ENCODE data around the gene LIPM.
"Not testable (repeated sequence)": the region's sequence is repeated elsewhere in the genome, so short reads cannot be mapped to it uniquely, and the experiment has no call there.

Gene LIPM

DNA sequence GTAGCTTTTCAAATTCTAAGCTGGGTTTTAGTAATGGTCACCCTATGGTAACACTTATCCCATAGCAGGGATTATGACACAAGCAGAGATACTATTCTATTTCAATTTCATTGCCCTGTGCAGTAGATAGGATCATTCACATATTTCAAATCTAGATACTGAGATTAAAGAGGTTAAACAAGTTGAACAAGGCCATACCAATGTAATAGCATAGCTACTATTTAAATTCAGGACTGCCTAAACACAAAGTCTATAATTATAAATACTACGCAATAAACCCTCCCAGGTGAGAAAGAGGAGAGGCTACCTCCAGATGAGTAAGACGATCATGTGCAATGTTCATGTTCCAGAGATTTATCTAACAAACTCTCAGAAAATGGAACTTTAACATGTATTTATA, 1.1 kb downstream of the LIPM start:
- DNase-seq = no peak

DNA sequence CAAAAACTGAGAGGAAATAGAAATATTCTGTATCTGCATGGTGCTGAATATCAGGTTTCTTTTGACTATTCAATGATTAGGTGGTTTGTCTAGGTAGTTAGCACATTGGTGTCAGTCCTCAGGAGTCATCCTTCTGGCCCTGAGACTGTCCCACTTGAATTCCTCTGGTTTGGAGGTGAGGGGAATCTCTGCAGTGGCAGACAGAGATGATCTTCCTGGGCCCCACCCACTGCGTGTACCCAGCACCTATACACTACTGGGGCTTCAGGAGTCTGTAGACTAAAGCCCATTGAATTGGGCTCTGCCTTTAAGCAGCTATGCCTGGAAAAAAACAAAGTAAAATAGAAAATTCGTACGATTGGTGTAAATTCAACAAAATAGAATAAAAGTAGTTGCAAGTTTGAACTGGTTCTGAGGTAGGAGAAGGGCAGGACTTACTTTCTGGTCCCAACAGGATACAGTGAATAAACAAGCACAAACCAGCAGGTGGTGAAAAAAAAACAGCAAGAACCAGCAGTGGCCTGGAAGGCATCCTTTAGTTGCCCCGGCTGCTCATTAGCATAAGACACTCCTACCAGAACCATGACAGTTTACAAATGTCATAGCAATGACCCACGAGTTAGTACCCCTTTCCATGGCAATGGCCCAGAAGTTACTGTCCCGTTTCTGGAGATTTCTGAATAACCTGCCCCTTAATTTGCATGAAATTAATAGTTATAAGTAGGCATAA, 1.7 kb downstream of the LIPM start:
- DNase-seq = no peak

GRCh38 chr10:88805361-88805760, 2.8 kb downstream of the LIPM start:
- DNase-seq = no peak

- no peak for DNase-seq
These were observed 3.4 kb downstream of the LIPM start for GRCh38 chr10:88805924-88806323.

GRCh38 chr10:88809621-88810020, 7.1 kb downstream of the LIPM start:
- DNase-seq = no peak

- peak; percentile 27 for DNase-seq
These were observed 7.8 kb downstream of the LIPM start for GRCh38 chr10:88810196-88810961.

DNA sequence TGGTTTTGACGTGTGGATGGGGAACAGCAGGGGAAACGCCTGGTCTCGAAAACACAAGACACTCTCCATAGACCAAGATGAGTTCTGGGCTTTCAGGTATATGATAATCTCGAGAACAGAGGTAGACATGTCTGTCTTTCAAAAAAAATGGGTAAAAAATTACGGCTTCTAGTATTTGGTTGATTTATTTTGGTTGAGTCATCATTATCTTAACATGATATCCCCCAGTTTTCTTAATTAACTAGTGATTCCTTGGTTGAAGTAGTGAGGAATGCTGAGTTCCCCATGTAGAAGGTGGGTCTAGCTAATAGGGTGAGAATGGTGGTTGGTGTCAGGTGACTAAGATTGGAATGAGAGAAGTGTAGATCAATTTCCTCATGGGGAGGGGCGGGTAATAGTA, 10.7 kb downstream of the LIPM start:
- DNase-seq = no peak

DNA sequence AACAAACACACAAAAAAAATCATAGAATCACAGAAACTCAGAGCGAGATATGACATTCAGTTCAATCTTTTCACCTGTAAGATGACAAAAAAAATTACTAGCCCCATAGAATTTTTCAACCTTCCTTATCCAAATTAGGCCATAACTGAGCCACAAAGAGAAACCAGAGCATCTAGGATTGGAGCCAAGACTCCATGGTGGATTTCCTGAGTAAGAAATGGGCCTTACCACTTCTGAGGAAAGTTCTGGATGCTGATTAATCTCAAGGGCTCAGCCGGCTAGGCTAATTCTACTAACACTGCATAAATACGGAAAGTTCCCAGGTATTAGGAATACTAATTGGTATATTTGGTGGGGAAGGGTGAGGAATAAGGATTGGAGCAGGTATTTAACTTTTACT, 16.8 kb downstream of the LIPM start:
- no peak for DNase-seq

GRCh38 chr10:88820748-88821401, 18.3 kb downstream of the LIPM start:
- DNase-seq = no peak

DNA sequence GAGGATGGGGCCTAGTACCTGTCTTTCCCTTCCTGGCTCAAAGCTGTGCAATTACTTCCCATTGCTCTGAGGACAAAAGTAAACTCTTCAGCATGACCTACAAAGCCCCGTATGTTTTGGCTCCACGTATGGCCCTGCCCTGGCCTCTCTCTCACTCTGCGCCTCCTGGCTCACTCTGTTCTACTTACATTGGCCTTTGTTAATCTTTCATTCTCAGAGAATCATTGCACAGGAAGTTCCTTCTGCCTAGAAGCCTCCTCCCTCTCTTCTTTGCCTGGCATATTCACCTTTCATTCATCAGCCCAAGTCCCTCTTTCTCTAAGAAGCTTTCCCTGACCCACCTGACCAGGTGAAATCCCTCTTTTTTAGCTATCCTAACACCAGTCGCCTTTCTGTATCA, 23.9 kb downstream of the LIPM start:
- no peak for DNase-seq

- DNase-seq = no peak
These were observed 25.1 kb downstream of the LIPM start for GRCh38 chr10:88827671-88828070.

DNA sequence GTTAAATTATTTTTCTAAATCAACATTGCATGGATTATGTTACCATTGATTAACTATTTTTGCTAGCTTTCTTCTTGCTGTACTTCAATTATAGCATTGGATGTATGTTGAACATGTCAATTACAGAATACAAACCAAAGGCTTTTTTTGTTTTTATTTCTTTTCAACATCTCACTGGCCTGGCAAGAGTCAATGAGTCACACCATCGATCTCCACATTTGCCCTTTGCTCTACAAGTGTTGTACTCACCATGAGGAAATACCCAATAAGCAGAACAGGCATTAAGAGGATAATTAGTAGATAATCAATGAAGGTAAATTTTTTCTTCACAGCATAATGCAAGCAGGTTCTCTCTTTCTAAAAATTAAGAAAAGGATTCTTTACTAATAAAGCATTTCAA, 25.8 kb downstream of the LIPM start:
- DNase-seq = no peak

DNA sequence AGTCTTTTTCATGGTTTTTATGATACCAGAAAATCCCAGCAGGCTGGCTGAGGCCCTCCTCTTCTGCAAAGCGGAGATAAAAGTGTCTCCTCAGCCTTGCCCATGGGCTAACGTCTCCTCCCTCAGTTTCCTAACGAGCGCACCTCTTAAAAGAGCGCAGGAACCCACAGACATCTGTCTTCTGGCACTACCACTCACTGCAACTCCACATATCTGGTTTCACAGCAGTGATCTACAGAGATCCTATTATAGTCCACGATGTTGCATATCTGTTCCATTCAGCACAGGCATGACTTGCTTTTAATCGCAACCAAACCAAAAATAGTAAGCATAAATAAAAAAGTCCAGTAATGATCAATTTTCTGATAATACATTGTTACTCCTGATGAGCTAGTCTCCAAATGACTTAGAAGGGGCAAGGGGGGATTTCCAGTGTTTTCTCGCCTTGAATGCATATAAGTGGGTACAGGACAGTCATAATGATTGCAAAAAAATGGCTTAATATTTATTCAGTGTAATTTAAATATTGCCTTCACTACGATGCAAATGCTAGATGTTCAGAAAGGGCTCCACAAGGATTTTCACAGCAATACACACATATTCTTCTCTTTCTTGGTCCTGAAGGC, 28.2 kb downstream of the LIPM start:
- no peak for DNase-seq

DNA sequence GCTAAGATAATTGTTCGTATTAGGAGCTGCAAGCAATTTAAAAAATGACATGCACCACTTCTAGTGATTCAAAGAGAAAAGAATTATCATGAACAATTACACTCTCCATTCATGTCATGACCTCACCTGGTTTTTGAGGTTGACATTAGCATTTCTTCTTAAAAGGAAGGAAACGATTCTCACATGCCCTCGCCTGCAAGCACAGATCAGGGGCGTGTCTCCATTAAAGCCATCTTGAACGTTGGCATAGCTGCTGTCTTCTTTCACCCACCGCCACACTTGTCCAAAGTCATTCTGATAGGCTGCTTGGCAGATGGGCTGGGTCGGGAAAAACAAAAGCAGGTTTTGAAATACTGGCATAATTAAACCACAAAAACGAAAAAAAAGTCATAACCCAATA, 29.2 kb downstream of the LIPM start:
- DNase-seq = peak; percentile 26

- DNase-seq = no peak
These were observed 29.8 kb downstream of the LIPM start for GRCh38 chr10:88832376-88832775.

DNA sequence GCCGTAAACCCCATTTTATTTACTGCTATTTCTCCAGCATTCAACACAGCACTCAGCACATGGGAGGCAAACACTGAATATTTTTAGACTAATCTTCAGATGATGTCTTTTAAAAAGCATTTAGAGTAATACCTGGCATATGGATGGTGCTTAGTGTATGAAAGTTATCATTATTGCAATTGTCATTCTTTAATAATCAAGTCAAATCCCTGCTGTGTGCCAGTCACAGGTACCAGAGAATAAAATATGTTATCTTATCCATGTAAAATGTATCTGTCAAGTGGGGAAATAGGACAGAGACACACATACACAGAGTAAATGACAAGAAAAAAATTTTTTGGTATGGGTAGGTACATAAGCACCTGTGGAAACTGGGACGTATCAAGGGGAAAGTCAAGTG, 30.6 kb downstream of the LIPM start:
- no peak for DNase-seq

GRCh38 chr10:88833723-88834122, 31.2 kb downstream of the LIPM start:
- no peak for DNase-seq

DNA sequence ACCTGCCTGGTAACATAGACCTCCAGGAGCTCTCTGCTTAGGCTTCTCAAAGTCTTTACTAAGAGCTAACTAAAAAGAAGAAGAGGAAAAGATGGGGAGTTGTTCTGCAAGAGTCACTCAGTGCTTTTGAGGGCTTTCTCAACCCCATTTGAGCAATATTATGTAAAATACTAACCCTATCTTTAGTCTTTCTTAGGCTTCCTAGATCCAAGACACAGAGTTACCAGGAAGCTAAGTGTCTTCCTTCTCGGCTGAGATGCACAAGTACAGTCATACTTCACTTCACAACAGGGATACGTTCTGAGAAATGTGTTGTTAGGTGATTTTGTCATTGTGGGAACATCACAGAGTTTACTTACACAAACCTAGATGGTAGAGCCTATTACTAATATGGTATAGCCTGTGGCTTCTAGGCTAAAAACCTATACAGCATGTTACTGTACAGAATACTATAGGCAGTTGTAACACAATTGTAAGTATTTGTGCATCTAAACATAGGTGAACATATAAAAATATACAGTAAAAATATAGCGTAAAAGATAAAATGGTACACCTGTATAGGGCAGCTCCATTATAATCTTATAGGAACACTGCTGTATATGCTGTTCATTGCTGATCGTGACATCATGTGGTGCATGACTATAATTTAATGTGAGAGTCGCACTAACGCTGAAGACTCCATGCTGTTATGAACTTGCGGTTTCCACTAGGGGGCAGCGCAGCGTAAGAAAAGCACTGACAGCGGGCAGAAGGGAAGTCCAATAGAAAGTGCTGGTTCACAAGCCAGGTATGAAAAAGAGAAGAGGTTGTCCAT, 32.8 kb downstream of the LIPM start:
- peak; percentile 81 for DNase-seq

- DNase-seq = no peak
These were observed 33.3 kb downstream of the LIPM start for GRCh38 chr10:88835910-88836221.

- not testable (repeated sequence) for DNase-seq
These were observed 35.1 kb downstream of the LIPM start for GRCh38 chr10:88837632-88838031.

DNA sequence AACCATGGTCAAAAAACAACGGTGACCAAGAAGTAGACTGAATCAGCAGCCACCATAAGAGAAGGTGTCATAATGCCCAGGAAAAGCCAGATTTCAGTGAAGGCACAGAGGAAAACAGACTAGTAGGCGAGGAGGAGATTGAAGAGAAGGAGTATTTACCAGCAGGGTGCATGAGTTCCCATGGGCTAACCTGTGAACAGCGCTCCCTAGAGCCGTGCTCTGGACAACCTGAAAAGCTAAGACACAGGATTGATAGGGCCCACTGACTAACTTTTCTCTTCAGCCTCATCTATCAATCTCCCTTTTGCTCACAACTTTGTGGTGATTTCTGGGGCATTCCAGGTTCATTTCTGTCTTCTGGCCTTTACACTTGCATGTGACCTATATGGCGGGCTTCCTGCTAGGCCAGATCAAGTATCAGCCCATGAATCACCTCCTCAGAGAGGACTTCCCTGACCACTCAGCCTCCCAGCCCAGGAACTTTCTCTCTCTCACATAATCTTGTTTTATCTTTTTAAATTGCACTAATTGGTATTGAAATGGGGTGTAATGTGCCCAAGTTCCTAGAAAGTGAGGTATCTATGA, 36.3 kb downstream of the LIPM start:
- no peak for DNase-seq

DNA sequence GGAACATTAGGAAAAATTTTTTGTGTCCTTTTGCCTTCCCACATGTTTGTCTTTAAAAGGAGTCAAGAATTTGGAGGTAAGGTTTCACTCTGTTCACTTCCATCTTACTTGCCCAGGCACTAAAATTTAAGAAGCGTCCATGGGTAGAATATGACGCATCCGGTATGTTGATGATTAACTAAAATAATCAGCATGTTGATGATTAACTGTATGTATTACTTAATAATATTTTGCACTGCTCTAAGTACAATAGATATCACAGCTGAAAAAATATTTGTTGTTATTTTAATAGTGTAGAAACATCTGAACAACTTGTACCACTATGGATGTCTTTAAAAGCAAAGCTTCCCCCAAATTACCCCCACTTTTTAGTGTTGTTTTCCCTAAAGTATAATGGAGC, 37.6 kb downstream of the LIPM start:
- DNase-seq = no peak

GRCh38 chr10:88840881-88841280, 38.4 kb downstream of the LIPM start:
- DNase-seq = no peak

Data from CD4-positive, alpha-beta T cell treated with Interferon gamma for 1 hour (primary cell).